G401 (cell line): ENCODE measurements around the gene TTLL12. TPM values are rescaled to one million over a fixed set of nuclear protein-coding genes. Genes with fewer than 3 reads are reported as not detected.

ENCODE experiments used
- DNase-seq: peaks from one replicate; pipeline ENCODE4 v3.0.0-alpha.2; 2015; ENCODE audit warnings: low spot score
- in situ Hi-C: cut with HindIII; loops from 2 replicates; pipeline ENCODE4 v1.10.0; 2016; ENCODE audit warnings: low sequenced_read_pairs, mixed read lengths
- total RNA-seq: library from RNA; depleted of rRNA; stranded (reverse); fragments of >200 nt; shearing (Covaris generic); gene quantifications from 2 replicates; pipeline ENCODE4 v1.2.3, GENCODE V29; 2014

The TTLL12 gene
- total RNA-seq, 1 experiment from 2014 or later: 97.9 TPM

DNA sequence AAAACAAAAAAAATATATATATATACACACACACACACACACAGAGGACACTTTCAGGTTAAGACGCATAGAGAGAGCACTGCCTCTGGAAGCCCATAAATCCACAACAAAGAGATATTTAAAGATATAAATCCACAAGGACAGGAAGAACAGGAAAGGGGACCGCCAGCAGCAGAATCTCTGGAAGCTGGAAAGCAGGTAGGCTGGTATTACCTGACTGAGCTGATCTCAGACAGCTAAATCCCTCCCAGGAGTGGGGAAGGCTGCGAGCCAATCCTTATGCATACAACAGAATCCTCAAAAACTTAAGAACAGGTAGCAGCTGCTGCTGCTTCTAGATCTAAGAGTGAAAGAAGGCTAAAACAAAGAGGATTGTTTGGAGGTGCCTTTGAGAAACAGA, 42.0 kb downstream of the TTLL12 start:
- DNase-seq: no peak
- in situ Hi-C loops: no loop called here

DNA sequence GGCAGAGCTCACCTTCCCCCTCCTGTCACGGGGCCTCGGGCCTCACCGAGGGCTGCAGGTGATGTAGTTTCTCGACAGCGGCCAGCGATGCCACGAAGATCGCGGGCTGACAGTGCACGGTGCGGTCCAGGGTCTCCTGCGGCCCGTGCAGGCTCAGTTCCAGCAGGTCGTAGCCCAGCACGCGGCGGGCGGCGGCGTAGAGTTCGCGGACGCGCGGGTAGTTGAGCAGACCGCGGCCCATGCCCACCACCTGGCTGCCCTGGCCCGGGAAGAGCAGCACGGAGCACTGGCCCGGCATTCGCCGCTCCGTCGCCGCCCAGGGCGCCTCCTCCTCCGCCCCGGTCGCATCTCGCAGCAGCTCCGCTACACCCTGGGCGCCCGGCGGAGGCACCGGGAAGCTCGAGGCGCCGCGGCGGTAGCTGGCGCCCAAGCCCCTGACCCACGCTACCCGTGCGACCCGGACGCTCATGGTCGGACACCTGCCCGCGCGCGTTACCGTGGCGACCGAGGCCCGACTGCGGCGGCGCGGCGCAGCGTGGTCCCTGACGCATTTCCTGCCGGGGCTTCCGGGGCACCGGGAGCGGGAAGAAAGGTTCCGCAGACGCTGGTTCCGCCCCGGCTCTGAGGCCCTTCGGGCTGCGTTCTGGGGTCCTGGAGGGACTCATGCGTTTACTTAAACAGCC, 43.9 kb downstream of the TTLL12 start, which contains the start of gene MCAT:
Gene MCAT (minus strand): TSS at position 519 of the 683 bp plus-strand sequence. CDS start 50 bp downstream, at position 469.
- in situ Hi-C loops: no loop called here
- peak; percentile 74 for DNase-seq

- in situ Hi-C loops: no loop called here
- no peak for DNase-seq
Observed at GRCh38 chr22:43136801-43137200, 50.1 kb downstream of the TTLL12 start.

DNA sequence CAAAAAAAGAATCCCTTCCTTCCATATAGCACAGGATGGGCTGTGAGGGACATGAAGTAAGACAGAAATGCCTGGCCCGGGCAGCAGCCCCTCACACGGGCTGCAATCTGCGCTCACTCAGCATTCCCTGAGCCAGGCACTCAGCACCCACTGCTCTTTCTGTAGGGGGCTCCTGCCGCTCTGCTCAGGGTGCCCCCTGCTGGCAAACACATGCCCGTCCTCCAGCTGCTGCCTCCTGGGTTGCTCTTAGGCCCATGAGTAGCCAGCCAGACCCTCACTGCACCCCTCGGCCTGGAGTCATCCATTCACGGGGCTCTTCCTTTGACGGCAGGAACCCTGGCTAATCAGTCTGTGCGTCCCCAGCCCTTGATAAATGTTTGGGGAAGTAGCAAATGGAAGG, 50.7 kb downstream of the TTLL12 start:
- in situ Hi-C loops: no loop called here
- no peak for DNase-seq

GRCh38 chr22:43135565-43135964, 51.4 kb downstream of the TTLL12 start:
- DNase-seq: no peak
- in situ Hi-C loops: no loop called here

DNA sequence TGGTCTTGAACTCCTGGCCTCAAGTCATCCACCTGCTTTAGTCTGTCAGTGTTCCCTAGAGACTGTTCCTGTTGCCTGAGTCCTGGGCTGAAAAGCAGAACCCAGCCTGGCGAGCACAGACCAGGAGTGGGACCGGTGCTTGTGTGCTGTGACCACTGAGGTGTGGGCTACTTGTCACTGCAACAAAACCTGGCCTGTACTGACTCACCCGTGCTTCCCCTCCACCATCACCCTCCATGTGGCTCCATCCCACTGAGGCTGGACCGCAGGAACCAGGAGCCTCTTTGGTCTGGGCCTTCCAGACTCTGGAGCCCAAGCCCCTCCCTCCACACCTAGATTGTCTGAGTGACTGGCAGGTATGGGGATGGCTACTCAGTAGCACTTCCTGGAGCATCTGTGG, 52.4 kb downstream of the TTLL12 start:
- in situ Hi-C loops: no loop called here

DNA sequence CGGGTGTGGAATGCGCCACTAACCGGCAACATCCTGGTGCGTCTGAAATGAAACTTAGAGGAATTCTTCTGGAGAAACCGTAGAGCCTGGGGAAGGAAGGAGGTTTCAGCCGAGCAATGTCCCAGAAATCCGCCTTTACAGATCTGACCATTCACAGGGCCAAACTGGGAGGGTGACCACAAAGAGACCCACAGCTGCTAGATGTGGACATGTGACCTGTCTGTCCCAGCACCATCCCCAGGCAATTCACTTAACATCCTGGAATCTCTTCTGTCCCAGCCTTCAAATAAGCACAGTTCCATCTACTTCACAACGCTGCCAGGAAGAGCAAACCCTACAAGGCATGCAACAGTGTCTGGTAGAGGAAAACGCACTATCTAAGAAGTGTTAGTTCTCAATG, 53.5 kb downstream of the TTLL12 start:
- in situ Hi-C loops: no loop called here
- DNase-seq: no peak

More for the DNA sequence above, 52.4 kb downstream of the TTLL12 start:
- DNase-seq: no peak

DNA sequence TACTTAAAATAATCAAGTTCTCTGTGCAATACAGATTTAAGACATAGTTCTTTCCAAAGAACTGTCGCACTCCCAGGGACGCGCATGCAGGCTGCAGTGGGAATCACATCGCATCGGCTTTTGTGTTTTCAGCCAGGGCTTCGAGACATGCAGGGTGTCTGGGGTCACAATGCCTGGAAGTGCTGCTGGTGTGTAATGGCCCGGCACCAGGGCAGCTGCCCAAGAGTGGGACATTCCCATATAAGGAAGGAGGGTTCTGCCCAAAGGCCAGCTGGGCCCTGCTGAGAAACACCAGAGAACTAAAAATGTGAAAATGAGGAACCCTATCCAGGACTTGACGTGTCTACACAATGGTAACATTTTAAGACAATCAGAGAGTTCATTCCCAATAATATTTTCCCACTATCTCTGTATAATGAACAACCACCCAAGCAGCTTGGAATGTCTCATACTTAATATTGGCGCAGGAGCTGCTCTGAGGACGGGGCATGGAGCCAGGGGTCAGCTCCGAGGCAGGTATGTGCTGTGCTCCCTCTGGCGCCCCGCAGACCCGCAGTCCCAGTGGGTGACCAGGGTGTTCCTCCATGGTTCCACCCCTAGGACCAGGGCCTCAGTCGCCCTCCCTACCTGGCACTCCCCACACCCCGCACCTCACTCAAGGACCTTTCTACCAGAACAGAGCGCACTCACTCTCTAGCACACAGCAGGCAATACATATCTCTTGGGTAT, 55.0 kb downstream of the TTLL12 start:
- in situ Hi-C loops: no loop called here
- no peak for DNase-seq

- no peak for DNase-seq
- in situ Hi-C loops: no loop called here
Observed at GRCh38 chr22:43129426-43130425, 57.2 kb downstream of the TTLL12 start.

DNA sequence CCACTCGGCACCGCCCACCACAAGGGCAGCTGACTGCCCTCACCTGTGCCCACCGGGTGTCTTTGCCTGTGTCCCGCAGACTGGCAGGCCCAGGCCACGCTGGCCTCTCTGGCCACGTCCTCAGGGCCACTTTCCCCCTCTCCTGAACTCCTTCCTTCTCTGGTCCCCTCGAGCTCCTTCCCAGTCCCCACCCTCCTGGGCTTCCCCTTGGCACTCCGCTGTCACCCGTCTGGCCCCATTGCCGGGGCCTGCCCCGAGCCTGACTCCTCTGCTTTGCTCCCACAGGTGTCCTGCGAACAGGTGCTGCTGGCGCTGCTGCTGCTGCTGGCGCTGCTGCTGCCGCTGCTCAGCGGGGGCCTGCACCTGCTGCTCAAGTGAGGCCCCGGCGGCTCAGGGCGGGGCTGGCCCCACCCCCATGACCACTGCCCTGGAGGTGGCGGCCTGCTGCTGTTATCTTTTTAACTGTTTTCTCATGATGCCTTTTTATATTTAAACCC, 58.0 kb downstream of the TTLL12 start:
- in situ Hi-C loops: no loop called here
- no peak for DNase-seq

DNA sequence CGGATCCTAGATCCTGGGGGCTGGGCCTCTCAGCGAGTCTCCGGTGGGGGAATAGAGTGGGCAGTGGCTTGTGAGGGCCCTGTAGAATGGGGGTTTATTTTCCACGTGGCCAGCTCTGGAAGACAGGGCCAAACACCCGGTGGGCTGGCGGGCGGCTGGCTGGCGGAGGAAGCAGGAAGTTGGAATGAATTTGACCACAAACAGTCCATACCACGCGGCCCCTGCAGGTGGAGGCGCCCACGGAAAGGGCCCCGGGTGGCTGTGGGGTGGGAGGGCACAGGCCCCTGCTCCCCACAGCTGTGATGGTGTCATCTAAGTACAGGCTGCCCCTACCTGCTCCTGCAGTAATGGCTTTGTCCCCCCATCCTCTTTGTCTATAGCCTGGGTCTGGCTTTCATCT, 58.8 kb downstream of the TTLL12 start:
- in situ Hi-C loops: no loop called here
- DNase-seq: no peak

DNA sequence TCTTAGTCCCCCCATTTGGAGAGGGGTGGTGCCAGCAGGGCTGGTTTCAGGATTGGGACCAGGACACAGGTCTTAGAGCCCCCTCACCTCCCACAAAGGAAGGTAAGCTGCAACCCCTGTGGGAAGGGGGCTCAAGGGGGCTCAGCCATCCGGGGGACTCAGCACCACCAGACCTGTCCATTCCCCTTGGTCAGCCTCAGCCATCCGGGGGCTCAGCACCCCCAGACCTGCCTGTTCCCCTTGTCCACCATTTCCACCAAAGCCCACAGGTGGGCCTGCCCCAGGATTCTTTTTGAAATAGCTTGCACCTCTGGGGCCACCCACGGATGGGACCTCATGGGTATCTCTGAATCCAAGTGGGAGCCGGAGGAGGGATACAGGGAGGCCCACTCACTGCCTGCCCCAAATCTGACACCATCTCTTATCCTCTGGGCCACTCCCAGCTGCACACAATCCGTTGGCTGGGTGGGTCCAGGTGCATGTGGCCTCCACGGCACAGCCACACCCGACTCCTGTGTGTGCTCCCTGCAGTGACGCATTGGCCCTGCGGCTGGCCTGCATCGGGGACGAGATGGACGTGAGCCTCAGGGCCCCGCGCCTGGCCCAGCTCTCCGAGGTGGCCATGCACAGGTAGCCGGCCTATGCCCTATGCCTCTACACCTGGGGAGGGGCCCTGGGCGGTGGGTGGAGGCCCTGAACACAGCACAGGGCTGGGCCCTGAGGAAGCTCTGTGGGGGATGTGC, 59.6 kb downstream of the TTLL12 start:
- in situ Hi-C loops: no loop called here
- DNase-seq: no peak

DNA sequence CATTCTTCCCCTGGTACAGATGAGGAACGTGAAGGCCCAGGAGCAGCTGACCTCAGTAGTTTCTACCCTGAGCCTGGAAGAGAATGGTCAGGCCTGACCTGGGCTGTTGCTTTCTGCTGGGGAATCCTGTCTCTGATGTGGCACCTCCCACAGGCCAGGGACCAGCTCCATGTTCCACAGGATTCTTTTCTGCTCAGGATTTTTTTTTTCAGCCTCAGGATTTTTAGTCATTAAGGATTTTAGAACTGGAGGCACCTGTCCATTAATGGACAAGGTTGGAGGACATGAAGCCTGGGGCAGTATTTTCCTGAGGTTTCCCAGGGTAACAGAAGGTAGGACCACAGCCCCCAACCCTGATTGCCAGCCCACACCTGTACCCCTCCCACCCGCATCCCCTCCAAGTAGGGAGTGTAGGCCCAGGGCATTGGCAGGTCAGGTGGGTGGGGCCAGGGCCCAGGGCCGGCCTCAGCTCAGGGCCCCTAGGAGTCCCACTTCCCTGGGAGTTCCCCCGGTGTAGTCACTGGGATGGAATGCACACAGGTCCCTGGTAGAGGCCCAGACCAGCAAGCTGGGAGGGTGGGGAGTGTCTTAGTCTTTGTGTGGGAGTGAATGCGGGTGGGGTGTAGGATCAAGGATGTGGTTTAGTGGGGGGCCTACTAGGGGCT, 60.3 kb downstream of the TTLL12 start:
- in situ Hi-C loops: no loop called here
- no peak for DNase-seq

- DNase-seq: no peak
- in situ Hi-C loops: no loop called here
Observed at GRCh38 chr22:43118953-43119458, 67.9 kb downstream of the TTLL12 start.

DNA sequence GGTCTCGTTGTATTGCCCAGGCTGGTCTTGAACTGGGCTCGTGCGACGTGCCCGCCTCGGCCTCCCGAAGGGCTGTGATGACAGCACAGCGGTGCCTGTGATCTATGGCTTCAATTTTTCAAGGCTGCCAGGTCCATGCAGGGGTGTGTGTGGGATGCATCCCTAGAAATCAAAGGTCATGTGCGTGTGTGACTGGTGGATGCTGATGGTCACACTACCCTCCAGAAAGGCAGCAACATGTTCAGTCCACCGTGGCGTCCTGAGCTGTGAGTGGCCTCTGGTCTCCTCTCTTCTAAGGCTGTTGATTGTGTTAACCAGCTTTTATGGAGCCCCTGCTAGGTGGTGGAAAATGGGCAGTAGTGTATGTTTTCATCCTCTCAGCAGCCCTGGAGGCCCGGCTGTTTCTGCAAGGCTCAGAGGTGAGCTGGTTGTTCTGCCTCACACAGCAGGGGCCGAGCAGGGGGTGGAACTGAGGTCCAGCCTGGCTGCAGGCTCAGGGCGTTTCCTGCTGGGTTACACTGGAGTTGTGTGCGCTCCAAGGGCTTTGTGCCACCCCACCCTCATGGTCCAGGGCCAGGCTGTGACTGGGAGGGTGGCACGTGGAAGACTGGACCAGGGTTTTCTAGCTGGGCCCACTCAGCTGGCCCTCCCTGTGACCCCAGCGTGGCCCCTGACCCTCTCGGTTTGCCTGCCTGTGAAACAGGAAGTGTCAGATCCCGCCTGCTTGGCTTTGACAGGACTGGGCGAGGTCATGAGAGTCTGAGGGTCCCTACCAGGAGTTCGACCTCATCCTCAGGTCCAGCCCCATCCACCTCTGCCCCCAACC, 68.7 kb downstream of the TTLL12 start:
- no peak for DNase-seq
- in situ Hi-C loops: no loop called here

DNA sequence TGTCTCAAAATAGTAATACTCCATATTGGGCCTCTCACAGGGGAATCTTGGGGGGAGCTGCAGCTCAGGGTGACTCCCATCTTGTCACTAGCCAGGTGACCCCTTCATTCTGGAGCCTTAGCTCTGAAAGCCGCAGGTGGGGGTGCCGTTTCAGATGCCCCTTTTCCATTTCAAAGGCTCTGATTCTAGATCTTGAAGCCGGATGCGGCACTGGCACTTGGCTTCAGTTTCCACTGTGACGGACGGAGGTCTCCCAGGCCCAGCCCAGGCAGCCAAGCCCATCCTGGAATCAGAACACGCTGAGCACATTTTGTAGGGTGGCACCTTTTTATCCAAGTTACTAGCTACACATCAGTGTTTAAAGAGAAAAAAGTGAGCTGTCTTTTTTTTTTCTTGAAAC, 70.0 kb downstream of the TTLL12 start:
- in situ Hi-C loops: no loop called here
- DNase-seq: no peak
